ENCODE measurements around the gene EPM2A. TPM values are rescaled to one million over a fixed set of nuclear protein-coding genes. Genes with fewer than 3 reads are reported as not detected.
A peak's percentile ranks its signal among the peaks of the same experiment; 100 is the strongest.

Gene EPM2A
- polyA plus RNA-seq, 1 donor (not counting 4 experiments of a cell fraction or from before 2014, with no cell fraction given): 2.4 TPM

- Histone ChIP-seq H3K79me2 (ENCODE audit: control insufficient read depth, insufficient read depth, low read length) (no peaks in the 10 kb centered on the region), H3K27me3 (ENCODE audit: control insufficient read depth, extremely low read depth, insufficient read depth, low read length) (no peaks in the 10 kb centered on the region), H3K4me1 (ENCODE audit: control insufficient read depth, extremely low read depth, insufficient read depth, low read length) (peaks cover 8% of the 10 kb centered on the region), H3K4me3 (ENCODE audit: control insufficient read depth in 2 of 3, extremely low read depth in 1 of 3, insufficient read depth in 2 of 3, low read depth in 1 of 3, low read length in 3 of 3) (no peak overlapping the region), H3K9me1 (ENCODE audit: control insufficient read depth, extremely low read depth, insufficient read depth, low read length) (no peaks in the 10 kb centered on the region), H3K4me2 (ENCODE audit: control insufficient read depth, extremely low read depth, insufficient read depth, low read depth, low read length) (no peak overlapping the region), H3K9me3 (ENCODE audit: control insufficient read depth, low read depth, low read length) (no peaks in the 10 kb centered on the region), H4K20me1 (ENCODE audit: control insufficient read depth, extremely low read depth, insufficient read depth, low read length) (no peaks in the 10 kb centered on the region), H3K36me3 (ENCODE audit: control insufficient read depth in 2 of 2, extremely low read depth in 1 of 2, insufficient read depth in 2 of 2, low read length in 2 of 2) (no peaks in the 10 kb centered on the region), H3K27ac (ENCODE audit: control insufficient read depth, insufficient read depth, low read length) (no peak overlapping the region), H3K9ac (ENCODE audit: control insufficient read depth, extremely low read depth, insufficient read depth, low read length) (no peak overlapping the region), H2AFZ (ENCODE audit: control insufficient read depth, low read length) (no peak overlapping the region)
- DNase-seq (ENCODE audit: low read depth, low spot score): no peak
- no peak for TF ChIP-seq EZH2 (IDR thresholded peaks at IDR 0.05; ENCODE audit: low read length)
- no peak for TF ChIP-seq CTCF (optimal IDR thresholded peaks at IDR 0.05 in 1 of 3, IDR thresholded peaks at IDR 0.05 in 1 of 3, conservative IDR thresholded peaks at IDR 0.05 in 1 of 3; ENCODE audit: extremely low read depth in 1 of 3, insufficient read depth in 2 of 3, low read length in 3 of 3)
- FAIRE-seq: no peak
- dilution Hi-C loops (cut with MboI; ENCODE audit: extremely low pct_ligation_motif_present, low sequenced_read_pairs): no loop called here
Observed at GRCh38 chr6:145738265-145738664, 2.9 kb upstream of the EPM2A start.

GRCh38 chr6:145736661-145737144 lies 1.4 kb upstream of the EPM2A start:
- Histone ChIP-seq H3K79me2 (ENCODE audit: control insufficient read depth, insufficient read depth, low read length) (no peaks in the 10 kb centered on the region), H4K20me1 (ENCODE audit: control insufficient read depth, extremely low read depth, insufficient read depth, low read length) (no peaks in the 10 kb centered on the region), H3K9me1 (ENCODE audit: control insufficient read depth, extremely low read depth, insufficient read depth, low read length) (no peaks in the 10 kb centered on the region), H3K9me3 (ENCODE audit: control insufficient read depth, low read depth, low read length) (no peaks in the 10 kb centered on the region), H3K4me2 (ENCODE audit: control insufficient read depth, extremely low read depth, insufficient read depth, low read depth, low read length) (peak overlapping the region; percentile 96), H3K27ac (ENCODE audit: control insufficient read depth, insufficient read depth, low read length) (no peak overlapping the region), H3K4me3 (ENCODE audit: control insufficient read depth in 2 of 3, extremely low read depth in 1 of 3, insufficient read depth in 2 of 3, low read depth in 1 of 3, low read length in 3 of 3) (no peak overlapping the region), H3K36me3 (ENCODE audit: control insufficient read depth in 2 of 2, extremely low read depth in 1 of 2, insufficient read depth in 2 of 2, low read length in 2 of 2) (no peaks in the 10 kb centered on the region), H3K27me3 (ENCODE audit: control insufficient read depth, extremely low read depth, insufficient read depth, low read length) (no peaks in the 10 kb centered on the region), H3K9ac (ENCODE audit: control insufficient read depth, extremely low read depth, insufficient read depth, low read length) (no peak overlapping the region), H3K4me1 (ENCODE audit: control insufficient read depth, extremely low read depth, insufficient read depth, low read length) (peaks cover 8% of the 10 kb centered on the region), H2AFZ (ENCODE audit: control insufficient read depth, low read length) (peak overlapping the region; percentile 20)
- DNase-seq (ENCODE audit: low read depth, low spot score): no peak
- dilution Hi-C loops (cut with MboI; ENCODE audit: extremely low pct_ligation_motif_present, low sequenced_read_pairs): no loop called here
- FAIRE-seq: peak; percentile 46
- TF ChIP-seq EZH2 (IDR thresholded peaks at IDR 0.05; ENCODE audit: low read length): no peak
- TF ChIP-seq CTCF (optimal IDR thresholded peaks at IDR 0.05 in 1 of 3, IDR thresholded peaks at IDR 0.05 in 1 of 3, conservative IDR thresholded peaks at IDR 0.05 in 1 of 3; ENCODE audit: extremely low read depth in 1 of 3, insufficient read depth in 2 of 3, low read length in 3 of 3): no peak

All from keratinocyte (primary cell).